ENCODE data around the gene TBCD. TPM values are rescaled to one million over a fixed set of nuclear protein-coding genes. Genes with fewer than 3 reads are reported as not detected.

Gene TBCD
- total RNA-seq, 1 experiment from 2014 or later = 29.6 TPM

- TF ChIP-seq EZH2 (IDR thresholded peaks at IDR 0.05; ENCODE audit: low read length, unreplicated experiment) (no peak), EZH2phosphoT487 (IDR thresholded peaks at IDR 0.05; ENCODE audit: borderline replicate concordance, low read length) (no peak), CTCF (conservative IDR thresholded peaks at IDR 0.05; ENCODE audit: low read depth, low read length) (no peak)
- H3K36me3 ChIP-seq (ENCODE audit: low read depth, low read length) = peaks cover 23% of the 10 kb centered on the region
- no TSS peak for BruUV-seq (replicated peaks)
Observed at GRCh38 chr17:82726427-82726826, 25.4 kb upstream of the TBCD start.

GRCh38 chr17:82729479-82730260 lies 22.2 kb upstream of the TBCD start:
- BruUV-seq (replicated peaks) = no TSS peak
- H3K4me2 ChIP-seq (ENCODE audit: low read length) = no peak overlapping the region
- ChIA-PET POLR2A (ENCODE audit: unreplicated experiment) (no interaction called here), CTCF (no interaction called here)
- no peak overlapping the region for H3K4me3 ChIP-seq (ENCODE audit: low read length)
- TF ChIP-seq CTCF (conservative IDR thresholded peaks at IDR 0.05; ENCODE audit: low read depth, low read length) (no peak), EZH2 (IDR thresholded peaks at IDR 0.05; ENCODE audit: low read length, unreplicated experiment) (no peak), EZH2phosphoT487 (IDR thresholded peaks at IDR 0.05; ENCODE audit: borderline replicate concordance, low read length) (no peak)
- H3K9ac ChIP-seq (ENCODE audit: low read length) = no peak overlapping the region
- H3K4me1 ChIP-seq (ENCODE audit: insufficient read depth, low read length) = 0 out of 2 replicates have a peak, but pooled peaks cover 2% of the 10 kb centered on the region
- ATAC-seq = no peak
- no peak overlapping the region for H3K27ac ChIP-seq (ENCODE audit: low read length)
- H3K9me3 ChIP-seq (ENCODE audit: low read length) = peaks cover 5% of the 10 kb centered on the region; the same call in 1 of the 2 replicates
- peaks cover 25% of the 10 kb centered on the region for H3K36me3 ChIP-seq (ENCODE audit: low read depth, low read length)
- no peaks in the 10 kb centered on the region for H3K79me2 ChIP-seq (ENCODE audit: low read length)
- H4K20me1 ChIP-seq (ENCODE audit: low read length) = no peaks in the 10 kb centered on the region
- intact Hi-C loops (cut with micrococcal nuclease) = no loop called here
- H3F3A ChIP-seq (ENCODE audit: low read length, unreplicated experiment) = no peaks in the 10 kb centered on the region
- H2AFZ ChIP-seq (ENCODE audit: low read length) = no peak overlapping the region
- H3K9me2 ChIP-seq (replicated peaks; ENCODE audit: low read length) = no peaks in the 10 kb centered on the region
- DNase-seq = no peak
- H3K27me3 ChIP-seq (ENCODE audit: low read length) = no peaks in the 10 kb centered on the region

More at GRCh38 chr17:82726427-82726826, 25.4 kb upstream of the TBCD start:
- H3K4me3 ChIP-seq (ENCODE audit: low read length) = no peak overlapping the region
- no peaks in the 10 kb centered on the region for H3K4me1 ChIP-seq (ENCODE audit: insufficient read depth, low read length)
- ATAC-seq = no peak
- no peak overlapping the region for H3K9ac ChIP-seq (ENCODE audit: low read length)
- no peaks in the 10 kb centered on the region for H3K9me3 ChIP-seq (ENCODE audit: low read length)
- no peak overlapping the region for H2AFZ ChIP-seq (ENCODE audit: low read length)
- DNase-seq = no peak
- CTCF ChIA-PET = no interaction called here
- no peaks in the 10 kb centered on the region for H3K27me3 ChIP-seq (ENCODE audit: low read length)
- POLR2A ChIA-PET (ENCODE audit: unreplicated experiment) = no interaction called here
- H3K4me2 ChIP-seq (ENCODE audit: low read length) = no peak overlapping the region
- no peak overlapping the region for H3K27ac ChIP-seq (ENCODE audit: low read length)
- intact Hi-C loops (cut with micrococcal nuclease) = no loop called here
- H3K79me2 ChIP-seq (ENCODE audit: low read length) = no peaks in the 10 kb centered on the region
- no peaks in the 10 kb centered on the region for H4K20me1 ChIP-seq (ENCODE audit: low read length)
- no peaks in the 10 kb centered on the region for H3K9me2 ChIP-seq (replicated peaks; ENCODE audit: low read length)
- no peaks in the 10 kb centered on the region for H3F3A ChIP-seq (ENCODE audit: low read length, unreplicated experiment)

GRCh38 chr17:82732118-82732743 lies 19.6 kb upstream of the TBCD start:
- peaks cover 5% of the 10 kb centered on the region; the same call in 1 of the 2 replicates for H3K9me3 ChIP-seq (ENCODE audit: low read length)
- H3K4me2 ChIP-seq (ENCODE audit: low read length) = no peak overlapping the region
- H3K79me2 ChIP-seq (ENCODE audit: low read length) = 0 out of 2 replicates have a peak, but pooled peaks cover 4% of the 10 kb centered on the region
- no peak overlapping the region for H2AFZ ChIP-seq (ENCODE audit: low read length)
- H3K27ac ChIP-seq (ENCODE audit: low read length) = no peak overlapping the region
- TF ChIP-seq EZH2phosphoT487 (IDR thresholded peaks at IDR 0.05; ENCODE audit: borderline replicate concordance, low read length) (no peak), CTCF (conservative IDR thresholded peaks at IDR 0.05; ENCODE audit: low read depth, low read length) (no peak), EZH2 (IDR thresholded peaks at IDR 0.05; ENCODE audit: low read length, unreplicated experiment) (no peak)
- peaks cover 6% of the 10 kb centered on the region; the same call in 1 of the 2 replicates for H3K4me1 ChIP-seq (ENCODE audit: insufficient read depth, low read length)
- intact Hi-C loops (cut with micrococcal nuclease) = no loop called here
- no peak overlapping the region for H3K4me3 ChIP-seq (ENCODE audit: low read length)
- no peaks in the 10 kb centered on the region for H4K20me1 ChIP-seq (ENCODE audit: low read length)
- no peak overlapping the region for H3K9ac ChIP-seq (ENCODE audit: low read length)
- ATAC-seq (no peak), DNase-seq (no peak)
- H3K9me2 ChIP-seq (replicated peaks; ENCODE audit: low read length) = no peaks in the 10 kb centered on the region
- POLR2A ChIA-PET (ENCODE audit: unreplicated experiment) = no interaction called here
- CTCF ChIA-PET = no interaction called here
- no peaks in the 10 kb centered on the region for H3K27me3 ChIP-seq (ENCODE audit: low read length)
- no peaks in the 10 kb centered on the region for H3F3A ChIP-seq (ENCODE audit: low read length, unreplicated experiment)
- H3K36me3 ChIP-seq (ENCODE audit: low read depth, low read length) = peaks cover 14% of the 10 kb centered on the region
- no TSS peak for BruUV-seq (replicated peaks)
